Peyer's patch (tissue), 4 donors: Measurements from ENCODE around the gene ST3GAL4.

Experiments
- POLR2A ChIP-seq, 2 donors: fragments of 450-650 bp; IDR thresholded peaks; one replicate each; pipeline ENCODE4 v1.5.1; 2017; ENCODE audit warnings: antibody characterized with exemption in 2 of 2, mild to moderate bottlenecking in 2 of 2, moderate library complexity in 2 of 2
- TF ChIP-seq, protein P1 (sequence below), 6 experiments: fragments of 450-650 bp in 4 of 6; fragments of 200-600 bp in 2 of 6; sonication (generic) in 1 of 6; IDR thresholded peaks; one replicate each; pipeline ENCODE4 v1.5.1; 2017 to 2019; ENCODE audit warnings: antibody characterized with exemption in 6 of 6, mild to moderate bottlenecking in 3 of 6, moderate library complexity in 1 of 6

DNA sequence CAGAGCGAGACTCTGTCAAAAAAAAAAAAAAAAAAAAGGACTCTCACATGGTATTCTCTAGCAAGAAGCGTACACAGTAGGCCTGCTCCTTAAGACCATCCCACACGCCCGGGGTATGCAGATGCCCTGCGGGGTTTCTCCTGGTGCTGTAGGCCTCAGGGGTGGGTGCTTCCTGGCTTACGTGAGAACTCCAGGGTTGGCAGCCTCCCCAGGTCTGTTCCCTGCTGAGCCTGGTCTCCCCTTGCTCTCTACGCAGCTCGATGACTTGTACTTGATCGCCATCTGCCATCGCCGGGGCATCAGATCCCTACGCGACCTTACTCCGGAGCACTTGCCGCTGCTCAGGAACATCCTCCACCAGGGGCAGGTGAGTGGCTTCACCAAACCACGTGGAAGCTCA, 12.4 kb upstream of the ST3GAL4 start:
- TF ChIP-seq, protein P1, sequence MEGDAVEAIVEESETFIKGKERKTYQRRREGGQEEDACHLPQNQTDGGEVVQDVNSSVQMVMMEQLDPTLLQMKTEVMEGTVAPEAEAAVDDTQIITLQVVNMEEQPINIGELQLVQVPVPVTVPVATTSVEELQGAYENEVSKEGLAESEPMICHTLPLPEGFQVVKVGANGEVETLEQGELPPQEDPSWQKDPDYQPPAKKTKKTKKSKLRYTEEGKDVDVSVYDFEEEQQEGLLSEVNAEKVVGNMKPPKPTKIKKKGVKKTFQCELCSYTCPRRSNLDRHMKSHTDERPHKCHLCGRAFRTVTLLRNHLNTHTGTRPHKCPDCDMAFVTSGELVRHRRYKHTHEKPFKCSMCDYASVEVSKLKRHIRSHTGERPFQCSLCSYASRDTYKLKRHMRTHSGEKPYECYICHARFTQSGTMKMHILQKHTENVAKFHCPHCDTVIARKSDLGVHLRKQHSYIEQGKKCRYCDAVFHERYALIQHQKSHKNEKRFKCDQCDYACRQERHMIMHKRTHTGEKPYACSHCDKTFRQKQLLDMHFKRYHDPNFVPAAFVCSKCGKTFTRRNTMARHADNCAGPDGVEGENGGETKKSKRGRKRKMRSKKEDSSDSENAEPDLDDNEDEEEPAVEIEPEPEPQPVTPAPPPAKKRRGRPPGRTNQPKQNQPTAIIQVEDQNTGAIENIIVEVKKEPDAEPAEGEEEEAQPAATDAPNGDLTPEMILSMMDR (IDR thresholded peaks at IDR 0.05), result no peak
- no peak for TF ChIP-seq POLR2A (IDR thresholded peaks at IDR 0.05)
